GM18526 (cell line): ENCODE measurements around the gene APPL2.

ENCODE experiments used
- POLR2A ChIP-seq: IDR thresholded peaks from 3 replicates; pipeline ENCODE4 v1.6.1; 2011; ENCODE audit not compliant: insufficient read length; ENCODE audit errors: extremely low read depth

APPL2 gene

GRCh38 chr12:105235732-105236476 is at the start of gene APPL2:
Gene APPL2 (minus strand): TSS chr12:105236174. CDS start chr12:105236012, 162 bp downstream.
- peak; percentile 73 for TF ChIP-seq POLR2A

GRCh38 chr12:105285378-105285777 is 49.4 kb upstream of the APPL2 start:
- no peak for TF ChIP-seq POLR2A

GRCh38 chr12:105281694-105282049 is 45.7 kb upstream of the APPL2 start:
- no peak for TF ChIP-seq POLR2A

- TF ChIP-seq POLR2A = no peak
These were observed 45.2 kb upstream of the APPL2 start for GRCh38 chr12:105280966-105281693.

GRCh38 chr12:105279460-105280056 is 43.6 kb upstream of the APPL2 start:
- TF ChIP-seq POLR2A = no peak

- no peak for TF ChIP-seq POLR2A
These were observed 42.2 kb upstream of the APPL2 start for GRCh38 chr12:105278043-105278697.

- no peak for TF ChIP-seq POLR2A
These were observed 40.2 kb upstream of the APPL2 start for GRCh38 chr12:105275997-105276733.

- no peak for TF ChIP-seq POLR2A
These were observed 38.6 kb upstream of the APPL2 start for GRCh38 chr12:105274571-105274970.

- no peak for TF ChIP-seq POLR2A
These were observed 37.6 kb upstream of the APPL2 start for GRCh38 chr12:105273601-105274000.

- no peak for TF ChIP-seq POLR2A
These were observed 36.9 kb upstream of the APPL2 start for GRCh38 chr12:105272814-105273416.

GRCh38 chr12:105272152-105272551 is 36.2 kb upstream of the APPL2 start:
- no peak for TF ChIP-seq POLR2A

GRCh38 chr12:105271364-105271763 is 35.4 kb upstream of the APPL2 start:
- no peak for TF ChIP-seq POLR2A

GRCh38 chr12:105270671-105271255 is 34.8 kb upstream of the APPL2 start:
- no peak for TF ChIP-seq POLR2A

GRCh38 chr12:105267711-105268110 is 31.7 kb upstream of the APPL2 start:
- TF ChIP-seq POLR2A = no peak

- TF ChIP-seq POLR2A = no peak
These were observed 28.8 kb upstream of the APPL2 start for GRCh38 chr12:105264771-105265170.
